Parathyroid adenoma (tissue), 2 donors: ENCODE results near the gene SUN5.

ENCODE experiments used
- H2AFZ ChIP-seq: fragments of 300-600 bp; sonication (generic); one replicate; pipeline ENCODE4 v1.7.0; 2017; ENCODE audit warnings: antibody characterized with exemption, mild to moderate bottlenecking
- H3K27ac ChIP-seq: fragments of 300-600 bp; sonication (generic); one replicate; pipeline ENCODE4 v1.7.0; 2017
- H3K27me3 ChIP-seq: fragments of 300-600 bp; sonication (generic); one replicate; pipeline ENCODE4 v1.7.0; 2017; ENCODE audit warnings: low read length; ENCODE audit not compliant: control insufficient read depth, insufficient read depth
- H3K36me3 ChIP-seq: fragments of 300-600 bp; sonication (generic); one replicate; pipeline ENCODE4 v1.7.0; 2017; ENCODE audit warnings: low read length; ENCODE audit not compliant: control insufficient read depth, insufficient read depth
- H3K4me1 ChIP-seq: fragments of 300-600 bp; sonication (generic); one replicate; pipeline ENCODE4 v1.7.0; 2017; ENCODE audit warnings: control low read depth
- H3K4me2 ChIP-seq: fragments of 300-600 bp; sonication (generic); one replicate; pipeline ENCODE4 v1.7.0; 2017; ENCODE audit warnings: low read length
- H3K4me3 ChIP-seq: fragments of 300-600 bp; sonication (generic); one replicate; pipeline ENCODE4 v1.7.0; 2017; ENCODE audit warnings: low read depth, low read length
- H3K79me2 ChIP-seq: fragments of 300-600 bp; sonication (generic); one replicate; pipeline ENCODE4 v1.7.0; 2017; ENCODE audit warnings: control low read depth
- H3K9ac ChIP-seq: fragments of 300-600 bp; sonication (generic); one replicate; pipeline ENCODE4 v1.7.0; 2017; ENCODE audit warnings: mild to moderate bottlenecking
- H3K9me3 ChIP-seq: fragments of 300-600 bp; sonication (generic); one replicate; pipeline ENCODE4 v1.7.0; 2017; ENCODE audit warnings: low read length; ENCODE audit not compliant: control insufficient read depth
- CTCF ChIP-seq: fragments of 300-600 bp; sonication (generic); IDR thresholded peaks from one replicate; pipeline ENCODE4 v1.7.0; 2017; ENCODE audit warnings: antibody characterized with exemption, mild to moderate bottlenecking
- donor health status: primary hyperparathyroidism.

The SUN5 gene

GRCh38 chr20:32993496-32994050 is 10.7 kb downstream of the SUN5 start:
- TF ChIP-seq CTCF: no peak

GRCh38 chr20:32991792-32992641 is 12.2 kb downstream of the SUN5 start:
- Histone ChIP-seq H2AFZ (no peak overlapping the region), H3K4me2 (no peak overlapping the region), H3K9me3 (no peaks in the 10 kb centered on the region), H3K27ac (no peak overlapping the region), H3K36me3 (no peaks in the 10 kb centered on the region), H3K4me1 (no peaks in the 10 kb centered on the region), H3K79me2 (no peaks in the 10 kb centered on the region), H3K4me3 (no peak overlapping the region), H3K9ac (no peak overlapping the region), H3K27me3 (no peaks in the 10 kb centered on the region)
- TF ChIP-seq CTCF: no peak

More at GRCh38 chr20:32993496-32994050, 10.7 kb downstream of the SUN5 start:
- H3K27me3 ChIP-seq: no peaks in the 10 kb centered on the region
- no peaks in the 10 kb centered on the region for H3K36me3 ChIP-seq
- no peaks in the 10 kb centered on the region for H3K79me2 ChIP-seq
- no peak overlapping the region for H2AFZ ChIP-seq
- H3K4me1 ChIP-seq: no peaks in the 10 kb centered on the region
- no peak overlapping the region for H3K4me2 ChIP-seq
- no peak overlapping the region for H3K9ac ChIP-seq
- no peak overlapping the region for H3K27ac ChIP-seq
- H3K9me3 ChIP-seq: no peaks in the 10 kb centered on the region
- H3K4me3 ChIP-seq: no peak overlapping the region

- Histone ChIP-seq H3K9ac (no peak overlapping the region), H3K4me1 (no peaks in the 10 kb centered on the region), H3K9me3 (no peaks in the 10 kb centered on the region), H3K36me3 (no peaks in the 10 kb centered on the region), H3K27ac (no peak overlapping the region), H3K79me2 (no peaks in the 10 kb centered on the region), H3K4me3 (no peak overlapping the region), H3K27me3 (no peaks in the 10 kb centered on the region), H3K4me2 (no peak overlapping the region), H2AFZ (no peak overlapping the region)
- no peak for TF ChIP-seq CTCF
These were observed 12.8 kb downstream of the SUN5 start for GRCh38 chr20:32991383-32991782.

GRCh38 chr20:32990426-32990825 is 13.8 kb downstream of the SUN5 start:
- H2AFZ ChIP-seq: no peak overlapping the region
- H3K9me3 ChIP-seq: no peaks in the 10 kb centered on the region
- no peaks in the 10 kb centered on the region for H3K4me1 ChIP-seq
- no peak overlapping the region for H3K27ac ChIP-seq
- TF ChIP-seq CTCF: no peak
- no peaks in the 10 kb centered on the region for H3K27me3 ChIP-seq
- H3K4me3 ChIP-seq: no peak overlapping the region
- H3K9ac ChIP-seq: no peak overlapping the region
- H3K4me2 ChIP-seq: no peak overlapping the region
- no peaks in the 10 kb centered on the region for H3K36me3 ChIP-seq
- no peaks in the 10 kb centered on the region for H3K79me2 ChIP-seq
